DMS 273 treated with DMSO at 0.1 percent for 48 hours (cell line): ENCODE results near the gene RFNG.

Source experiments
- DNase-seq: peaks from one replicate; lab custom pipeline; 2025; lab: John Stamatoyannopoulos, UW

The RFNG gene

DNA sequence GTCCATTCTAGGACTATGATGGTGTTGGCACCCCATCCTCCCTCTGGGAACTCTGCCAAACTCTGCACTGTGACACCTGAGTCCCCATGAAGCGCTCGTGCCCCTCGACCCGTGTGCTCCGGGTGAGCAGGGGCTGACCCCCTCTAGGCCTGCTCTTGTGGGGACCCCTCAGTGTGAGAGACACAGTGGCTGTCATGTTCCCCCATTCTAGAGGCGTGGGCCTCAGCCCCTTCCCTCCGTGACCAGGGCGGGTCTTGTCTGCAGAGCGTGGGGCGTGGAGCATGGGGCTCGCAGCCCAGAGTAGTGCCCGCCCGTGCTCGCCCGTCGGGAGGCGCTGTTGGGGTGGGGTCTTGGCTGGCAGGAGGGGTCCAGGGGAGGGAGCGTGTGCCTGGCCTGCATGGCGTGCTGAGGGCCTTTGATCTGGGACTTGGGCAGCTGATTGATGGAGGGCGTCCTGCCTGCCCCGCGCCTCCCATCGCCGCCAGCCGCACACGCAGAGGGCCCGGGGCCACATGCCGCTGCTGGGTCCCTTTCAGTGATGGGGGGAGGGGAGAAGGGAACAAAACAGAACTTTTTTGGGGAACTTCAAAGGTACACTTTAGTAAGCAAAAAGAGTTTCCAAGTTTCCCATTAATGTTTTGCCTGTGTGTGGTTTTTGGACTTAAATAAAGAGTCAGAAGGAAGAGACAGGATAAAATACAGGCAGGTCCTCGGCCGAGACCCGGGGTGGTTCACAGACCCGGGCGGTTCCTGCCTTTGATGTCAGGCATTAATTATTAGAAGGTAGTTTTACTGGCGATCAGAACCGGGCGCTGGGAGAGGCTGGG, 51.4 kb downstream of the RFNG start:
- no peak for DNase-seq

DNA sequence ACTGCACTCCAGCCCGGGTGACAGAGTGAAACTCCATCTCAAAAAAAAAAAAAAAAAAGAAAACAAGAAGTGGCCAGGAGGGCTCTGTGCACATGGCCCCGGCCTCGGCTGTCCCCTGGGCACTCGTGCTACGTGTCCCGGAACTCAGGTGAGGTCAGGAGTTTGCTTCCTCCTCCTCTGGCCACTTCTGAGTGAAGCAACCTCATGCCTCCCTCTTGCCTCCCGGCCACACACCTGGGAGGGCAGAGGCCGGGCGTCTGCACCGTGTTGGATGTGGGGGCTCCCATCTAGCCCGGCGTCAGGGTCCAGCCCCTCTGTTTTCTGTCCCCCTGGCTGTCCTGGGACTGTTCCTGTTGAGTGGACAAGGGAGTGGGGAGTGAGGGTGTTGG, 52.0 kb downstream of the RFNG start:
- DNase-seq: no peak

DNA sequence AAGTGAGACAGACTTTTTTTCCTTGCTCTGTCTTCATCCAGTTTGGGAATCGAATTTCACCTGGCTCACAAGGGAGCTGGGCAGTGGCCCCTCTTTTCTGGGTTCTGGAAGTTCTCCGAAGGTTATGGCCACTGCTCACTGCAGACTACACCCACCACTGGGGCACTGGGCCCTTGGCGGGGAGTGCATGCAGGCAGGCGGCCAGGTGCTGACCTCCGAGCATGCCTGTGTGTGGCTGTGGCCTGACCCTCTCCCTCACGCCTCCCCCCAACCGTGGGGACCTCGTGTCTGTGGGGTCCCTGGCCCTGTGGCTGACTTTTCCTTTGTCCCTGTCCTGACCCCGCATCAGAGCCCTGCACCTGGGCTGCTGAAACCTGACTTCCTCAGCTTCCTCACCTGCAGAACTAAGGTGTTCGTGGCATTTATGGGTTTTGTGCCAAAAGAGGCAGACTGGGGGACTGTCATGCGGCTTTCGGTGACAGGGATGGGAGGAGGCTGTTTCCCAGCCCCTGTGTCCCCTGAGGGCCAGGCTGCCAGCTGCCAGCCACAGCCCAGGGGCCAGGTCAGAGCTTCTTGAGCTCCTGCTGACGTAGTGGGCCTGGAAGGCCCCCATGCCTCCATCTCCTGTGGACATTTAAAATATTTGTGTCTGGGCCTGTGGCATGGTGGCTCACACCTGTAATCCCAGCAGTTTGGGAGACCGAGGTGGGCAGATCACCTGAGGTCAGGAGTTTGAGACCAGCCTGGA, 52.7 kb downstream of the RFNG start:
- no peak for DNase-seq

DNA sequence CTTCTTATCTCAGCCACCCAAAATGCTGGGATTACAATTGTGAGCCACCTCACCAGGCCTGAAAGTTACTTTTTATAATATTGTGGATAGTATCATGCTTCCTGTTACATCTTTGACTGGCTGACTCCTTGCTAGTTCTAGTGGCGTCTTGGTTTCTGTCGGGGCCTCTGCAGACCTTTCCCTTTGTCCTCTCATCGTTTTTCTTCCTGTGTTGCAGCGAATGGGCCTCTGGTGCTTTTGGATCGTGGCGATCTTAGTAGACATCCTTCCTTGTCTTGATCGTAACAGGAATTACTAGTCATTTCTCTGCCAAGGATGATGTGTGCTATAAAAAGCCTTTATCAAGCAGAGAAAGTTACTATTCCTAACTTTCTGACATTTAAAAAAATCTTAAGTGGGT, 53.4 kb downstream of the RFNG start:
- no peak for DNase-seq
